OCI-LY3 (cell line): Measurements from ENCODE around the gene DHCR7.

Experiments
- H2AFZ ChIP-seq: fragments of 200-600, 300-600 bp; shearing (Covaris generic); 2 replicates; pipeline ENCODE4 v1.6.0; 2014; ENCODE audit warnings: antibody characterized with exemption, low read depth, low read length
- H3K27ac ChIP-seq: fragments of 200-600, 300-600 bp; sonication (generic); 2 replicates; pipeline ENCODE4 v1.5.1; 2014; ENCODE audit warnings: mild to moderate bottlenecking, low read length, moderate library complexity, mixed read lengths
- H3K27me3 ChIP-seq: fragments of 200-600, 300-600 bp; sonication (generic); 2 replicates; pipeline ENCODE4 v1.6.1; 2014; ENCODE audit warnings: low read depth, low read length, mixed read lengths
- H3K36me3 ChIP-seq: fragments of 200-600, 300-600 bp; sonication (generic); replicated peaks from 2 replicates; pipeline ENCODE3; 2014; ENCODE audit warnings: low read depth, low read length, mixed read lengths
- H3K4me1 ChIP-seq: fragments of 300-600, 200-600 bp; sonication (generic); 2 replicates; pipeline ENCODE4 v1.6.1; 2014; ENCODE audit warnings: low read length, mixed read lengths
- H3K4me2 ChIP-seq: fragments of 200-600, 300-600 bp; sonication (generic); 2 replicates; pipeline ENCODE4 v1.6.1; 2014; ENCODE audit warnings: low read length, mixed read lengths
- H3K4me3 ChIP-seq: fragments of 300-600, 200-600 bp; sonication (generic); 2 replicates; pipeline ENCODE4 v1.5.1; 2014; ENCODE audit warnings: antibody characterized with exemption, mild to moderate bottlenecking, low read length, moderate library complexity
- H3K79me2 ChIP-seq: fragments of 300-600, 200-600 bp; shearing (Covaris generic); 2 replicates; pipeline ENCODE4 v1.6.1; 2014; ENCODE audit warnings: mild to moderate bottlenecking, low read length, mixed read lengths
- H3K9ac ChIP-seq: fragments of 300-600, 200-600 bp; shearing (Covaris generic); 2 replicates; pipeline ENCODE4 v1.6.0; 2014; ENCODE audit warnings: mild to moderate bottlenecking, low read length, moderate library complexity
- H3K9me3 ChIP-seq: fragments of 200-600, 300-600 bp; shearing (Covaris generic); 2 replicates; pipeline ENCODE4 v1.6.1; 2014; ENCODE audit warnings: low read length, mixed read lengths; ENCODE audit not compliant: insufficient read depth
- H4K20me1 ChIP-seq: fragments of 200-600, 300-600 bp; sonication (generic); 2 replicates; pipeline ENCODE4 v1.6.1; 2016; ENCODE audit warnings: low read length, mixed read lengths; ENCODE audit not compliant: insufficient read depth
- EZH2phosphoT487 ChIP-seq: fragments of 200-600 bp; shearing (Covaris generic); IDR thresholded peaks from 2 replicates; pipeline ENCODE4 v1.6.1; 2018; ENCODE audit warnings: antibody characterized with exemption, mixed run types, low read depth
- TF ChIP-seq, protein P1 (sequence below): fragments of 200-600, 300-600 bp; sonication (generic); IDR thresholded peaks from 2 replicates; pipeline ENCODE4 v1.5.1; 2014; ENCODE audit warnings: antibody characterized with exemption, low read length, low read depth

DHCR7 gene

DNA sequence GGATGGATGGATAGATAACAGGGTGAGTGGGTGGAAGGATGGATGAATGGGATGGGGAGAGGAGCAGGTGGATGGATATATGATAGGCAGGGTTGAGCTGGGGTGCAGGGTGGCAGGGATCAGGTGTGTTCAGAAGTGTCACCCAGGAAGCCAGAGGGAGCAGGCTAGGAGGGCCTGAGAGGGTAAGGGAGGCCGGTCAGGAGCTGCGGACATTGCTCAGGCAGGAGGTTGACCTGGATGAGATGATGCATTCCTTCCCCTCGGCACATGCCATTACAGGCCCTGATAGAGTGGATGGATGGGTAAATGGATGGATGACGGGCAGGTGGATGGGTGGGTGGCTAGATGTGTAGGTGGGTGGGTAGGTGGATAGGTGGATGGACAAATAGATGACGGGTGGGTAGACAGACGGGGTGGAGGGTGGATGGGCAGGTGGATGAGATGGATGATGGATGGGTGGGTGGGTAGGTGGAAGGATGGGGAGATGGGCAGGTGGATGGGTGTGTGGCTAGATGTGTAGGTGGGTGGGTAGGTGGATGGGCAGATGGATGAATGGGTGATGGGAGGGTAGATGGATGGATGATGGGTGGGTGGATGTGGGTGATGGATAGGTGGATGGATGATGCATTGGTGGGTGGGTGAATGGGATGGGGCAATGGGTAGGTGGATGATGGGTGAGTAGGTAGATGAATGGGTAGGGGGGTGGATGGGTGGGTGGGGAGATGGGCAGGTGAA lies 8.0 kb downstream of the DHCR7 start:
- Histone ChIP-seq H2AFZ (no peak overlapping the region), H3K27me3 (no peaks in the 10 kb centered on the region), H4K20me1 (no peaks in the 10 kb centered on the region; the same call in none of the 2 replicates), H3K36me3 (peaks cover 87% of the 10 kb centered on the region), H3K4me3 (no peak overlapping the region), H3K9me3 (no peaks in the 10 kb centered on the region), H3K4me2 (no peak overlapping the region), H3K9ac (no peak overlapping the region), H3K79me2 (no peaks in the 10 kb centered on the region), H3K27ac (no peak overlapping the region), H3K4me1 (no peaks in the 10 kb centered on the region)
- TF ChIP-seq, protein P1, sequence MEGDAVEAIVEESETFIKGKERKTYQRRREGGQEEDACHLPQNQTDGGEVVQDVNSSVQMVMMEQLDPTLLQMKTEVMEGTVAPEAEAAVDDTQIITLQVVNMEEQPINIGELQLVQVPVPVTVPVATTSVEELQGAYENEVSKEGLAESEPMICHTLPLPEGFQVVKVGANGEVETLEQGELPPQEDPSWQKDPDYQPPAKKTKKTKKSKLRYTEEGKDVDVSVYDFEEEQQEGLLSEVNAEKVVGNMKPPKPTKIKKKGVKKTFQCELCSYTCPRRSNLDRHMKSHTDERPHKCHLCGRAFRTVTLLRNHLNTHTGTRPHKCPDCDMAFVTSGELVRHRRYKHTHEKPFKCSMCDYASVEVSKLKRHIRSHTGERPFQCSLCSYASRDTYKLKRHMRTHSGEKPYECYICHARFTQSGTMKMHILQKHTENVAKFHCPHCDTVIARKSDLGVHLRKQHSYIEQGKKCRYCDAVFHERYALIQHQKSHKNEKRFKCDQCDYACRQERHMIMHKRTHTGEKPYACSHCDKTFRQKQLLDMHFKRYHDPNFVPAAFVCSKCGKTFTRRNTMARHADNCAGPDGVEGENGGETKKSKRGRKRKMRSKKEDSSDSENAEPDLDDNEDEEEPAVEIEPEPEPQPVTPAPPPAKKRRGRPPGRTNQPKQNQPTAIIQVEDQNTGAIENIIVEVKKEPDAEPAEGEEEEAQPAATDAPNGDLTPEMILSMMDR, result no peak
- no peak for TF ChIP-seq EZH2phosphoT487

DNA sequence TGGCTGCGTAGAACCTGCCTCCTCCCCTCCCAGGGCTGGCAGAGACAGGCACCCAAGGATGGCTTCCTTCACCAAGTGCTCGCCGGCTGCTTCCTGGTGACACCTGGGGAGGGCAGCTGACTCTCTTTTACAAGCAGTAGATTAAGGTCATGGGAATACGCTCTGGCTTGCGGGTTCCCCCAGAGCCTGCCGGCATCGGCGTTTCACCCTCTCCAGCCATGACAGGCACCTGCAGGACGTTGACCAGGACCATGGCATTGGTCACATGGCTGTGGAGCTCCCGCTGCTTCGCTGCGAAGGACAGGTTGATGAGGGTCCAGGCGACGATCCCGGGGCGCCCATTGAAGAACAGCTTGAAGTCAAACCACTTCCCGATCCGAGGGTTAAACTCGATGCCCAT lies 9.5 kb downstream of the DHCR7 start:
- TF ChIP-seq, protein P1, result no peak
- Histone ChIP-seq H3K27me3 (no peaks in the 10 kb centered on the region), H3K27ac (no peak overlapping the region), H4K20me1 (peaks cover under 1% of the 10 kb centered on the region), H3K9ac (no peak overlapping the region), H3K9me3 (no peaks in the 10 kb centered on the region), H3K4me2 (no peak overlapping the region), H3K4me3 (no peak overlapping the region), H3K36me3 (peaks cover 86% of the 10 kb centered on the region), H3K79me2 (no peaks in the 10 kb centered on the region), H3K4me1 (no peaks in the 10 kb centered on the region), H2AFZ (no peak overlapping the region)

DNA sequence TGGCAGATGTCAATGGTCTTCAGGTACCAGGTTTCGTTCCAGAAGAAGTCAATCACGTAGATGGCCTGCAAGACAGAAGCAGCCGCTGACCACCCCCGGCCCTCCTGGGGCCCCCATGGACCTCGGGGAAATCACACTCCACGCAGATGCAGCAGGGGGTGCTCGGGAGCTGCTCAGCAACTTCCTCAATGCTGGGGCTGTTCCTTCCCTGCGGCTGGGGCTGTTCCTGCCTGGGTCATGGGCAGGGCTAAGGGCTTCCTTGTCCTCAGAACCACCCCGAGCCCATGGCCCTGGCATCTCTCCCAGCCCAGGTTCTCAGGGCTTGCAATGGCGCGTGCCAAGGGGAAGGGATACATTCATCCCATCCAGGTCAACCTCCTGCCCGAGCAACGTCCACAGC lies 10.3 kb downstream of the DHCR7 start:
- Histone ChIP-seq H4K20me1 (peaks cover 8% of the 10 kb centered on the region), H3K36me3 (peaks cover 86% of the 10 kb centered on the region), H3K4me1 (no peaks in the 10 kb centered on the region), H3K79me2 (no peaks in the 10 kb centered on the region), H3K4me3 (no peak overlapping the region), H3K27me3 (no peaks in the 10 kb centered on the region), H3K9ac (no peak overlapping the region), H3K9me3 (no peaks in the 10 kb centered on the region), H3K4me2 (no peak overlapping the region), H3K27ac (no peak overlapping the region), H2AFZ (no peak overlapping the region)
- TF ChIP-seq, protein P1, result no peak
- TF ChIP-seq EZH2phosphoT487, result no peak

DNA sequence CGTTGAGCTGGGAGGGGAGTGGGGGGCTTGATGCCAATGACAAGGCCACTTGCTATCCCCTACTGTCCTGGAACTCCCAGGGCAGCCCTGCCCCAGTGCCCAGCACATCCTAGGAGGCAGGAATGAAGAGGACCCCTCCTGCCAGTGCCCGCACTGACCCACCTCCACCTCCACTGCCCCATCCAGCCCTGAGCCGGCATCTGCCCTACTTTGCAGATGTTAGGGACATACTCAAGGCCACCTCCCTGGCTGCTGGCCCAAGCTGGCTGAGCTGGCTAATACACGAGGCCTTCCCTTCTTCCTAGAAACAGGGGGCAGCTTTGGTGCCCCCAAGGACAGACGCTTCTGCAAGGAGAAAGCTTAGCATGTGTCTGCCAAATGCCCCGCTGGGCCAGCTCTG lies 10.8 kb downstream of the DHCR7 start:
- H3K36me3 ChIP-seq, result peaks cover 82% of the 10 kb centered on the region
- TF ChIP-seq EZH2phosphoT487, result no peak
- TF ChIP-seq, protein P1, result no peak

More for the DNA sequence above, 10.8 kb downstream of the DHCR7 start:
- Histone ChIP-seq H3K27me3 (no peaks in the 10 kb centered on the region), H3K9me3 (no peaks in the 10 kb centered on the region), H3K9ac (no peak overlapping the region), H4K20me1 (peaks cover 8% of the 10 kb centered on the region), H3K4me2 (no peak overlapping the region), H2AFZ (no peak overlapping the region), H3K27ac (no peak overlapping the region), H3K4me3 (no peak overlapping the region), H3K79me2 (no peaks in the 10 kb centered on the region), H3K4me1 (no peaks in the 10 kb centered on the region)
